COLO668 (cell line): ENCODE measurements around the gene PERM1.
"Not testable (repeated sequence)": the region's sequence is repeated elsewhere in the genome, so short reads cannot be mapped to it uniquely, and the experiment has no call there.

Experiments used
- DNase-seq: peaks from one replicate; lab custom pipeline; 2025; ENCODE audit not compliant: unreplicated experiment; lab: John Stamatoyannopoulos, UW

Gene PERM1

GRCh38 chr1:998995-999724, 17.3 kb upstream of the PERM1 start:
- DNase-seq, result peak; percentile 88

- no peak for DNase-seq
These were observed 16.8 kb upstream of the PERM1 start for GRCh38 chr1:998745-998994.

- no peak for DNase-seq
These were observed 16.3 kb upstream of the PERM1 start for GRCh38 chr1:997993-998744.

- DNase-seq, result no peak
These were observed 15.8 kb upstream of the PERM1 start for GRCh38 chr1:997713-997992.

- DNase-seq, result no peak
These were observed 15.2 kb upstream of the PERM1 start for GRCh38 chr1:996851-997712.

GRCh38 chr1:995665-996633, 14.1 kb upstream of the PERM1 start:
- DNase-seq, result no peak

- DNase-seq, result not testable (repeated sequence)
These were observed 12.7 kb upstream of the PERM1 start for GRCh38 chr1:994546-994945.

- DNase-seq, result no peak
These were observed 11.6 kb upstream of the PERM1 start for GRCh38 chr1:993379-993995.

GRCh38 chr1:992362-992761, 10.5 kb upstream of the PERM1 start:
- DNase-seq, result no peak

GRCh38 chr1:991895-992294, 10.0 kb upstream of the PERM1 start:
- no peak for DNase-seq

GRCh38 chr1:991275-991674, 9.4 kb upstream of the PERM1 start:
- not testable (repeated sequence) for DNase-seq

- DNase-seq, result not testable (repeated sequence)
These were observed 6.2 kb upstream of the PERM1 start for GRCh38 chr1:988061-988460.

GRCh38 chr1:985126-985525, 3.2 kb upstream of the PERM1 start:
- DNase-seq, result no peak

GRCh38 chr1:984476-984814, 2.6 kb upstream of the PERM1 start:
- no peak for DNase-seq

GRCh38 chr1:983798-984475, 2.0 kb upstream of the PERM1 start:
- peak; percentile 52 for DNase-seq

- peak; percentile 38 for DNase-seq
These were observed 1.0 kb upstream of the PERM1 start for GRCh38 chr1:982765-983436.

GRCh38 chr1:981491-981954, 370 bp downstream of the PERM1 start:
- no peak for DNase-seq

- DNase-seq, result no peak
These were observed 1.1 kb downstream of the PERM1 start for GRCh38 chr1:980602-981395.

GRCh38 chr1:980137-980571, 1.7 kb downstream of the PERM1 start:
- DNase-seq, result no peak
